Measurements from ENCODE around the gene FMNL3. TPM values are rescaled to one million over a fixed set of nuclear protein-coding genes. Genes with fewer than 3 reads are reported as not detected.

The FMNL3 gene
- total RNA-seq, 1 experiment from 2014 or later: 5.6 TPM

DNA sequence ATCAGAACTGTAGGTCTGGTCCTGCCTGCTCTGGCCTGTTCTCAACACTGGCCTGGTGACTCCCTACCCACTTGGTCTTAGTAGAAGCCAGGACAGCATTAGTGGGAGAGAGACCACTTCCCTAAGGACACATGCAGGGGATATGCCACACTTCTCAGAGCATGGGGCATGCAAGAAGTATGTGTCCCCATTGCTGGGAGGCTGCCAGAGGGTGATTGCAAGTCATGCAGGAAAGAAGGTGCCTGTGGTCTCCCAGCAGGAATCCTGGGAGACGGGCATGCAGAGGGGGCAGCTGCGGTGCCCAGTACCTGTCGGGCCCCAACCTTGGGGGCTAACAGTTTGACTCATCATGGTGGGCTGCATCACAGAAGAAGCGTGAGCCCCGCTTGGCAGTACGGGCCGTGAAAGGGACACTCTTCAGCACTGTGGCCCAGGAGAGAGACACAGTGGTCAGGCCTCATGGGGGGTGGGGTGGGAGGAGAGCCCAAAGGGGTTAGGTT lies 60.8 kb downstream of the FMNL3 start:
- Histone ChIP-seq H3K27me3 (ENCODE audit: insufficient read depth, low read depth) (no peaks in the 10 kb centered on the region), H3K27ac (no peak overlapping the region), H3F3A (ENCODE audit: insufficient read depth, low read depth) (peaks cover 21% of the 10 kb centered on the region; the same call in 1 of the 2 replicates), H3K36me3 (ENCODE audit: low read depth) (no peaks in the 10 kb centered on the region), H3K79me2 (ENCODE audit: low read depth) (no peaks in the 10 kb centered on the region), H2AFZ (no peak overlapping the region), H3K9me3 (ENCODE audit: insufficient read depth, low read depth) (no peaks in the 10 kb centered on the region), H3K9me2 (ENCODE audit: insufficient read depth) (no peaks in the 10 kb centered on the region), H3K4me2 (no peak overlapping the region), H4K20me1 (ENCODE audit: insufficient read depth) (no peaks in the 10 kb centered on the region), H3K4me3 (no peak overlapping the region), H3K4me1 (replicated peaks; ENCODE audit: insufficient read depth) (peaks cover 18% of the 10 kb centered on the region)
- BruUV-seq (replicated peaks): no TSS peak
- CTCF ChIA-PET: no interaction called here
- intact Hi-C loops (cut with micrococcal nuclease; ENCODE audit: unreplicated experiment): loop anchor here (10.0 kb wide), 1 partner anchor 408 kb away; the partner anchor contains the start of gene ASIC1
- DNase-seq: no peak
- TF ChIP-seq EZH2 (IDR thresholded peaks at IDR 0.05; ENCODE audit: low read depth): no peak
- TF ChIP-seq, protein P1, sequence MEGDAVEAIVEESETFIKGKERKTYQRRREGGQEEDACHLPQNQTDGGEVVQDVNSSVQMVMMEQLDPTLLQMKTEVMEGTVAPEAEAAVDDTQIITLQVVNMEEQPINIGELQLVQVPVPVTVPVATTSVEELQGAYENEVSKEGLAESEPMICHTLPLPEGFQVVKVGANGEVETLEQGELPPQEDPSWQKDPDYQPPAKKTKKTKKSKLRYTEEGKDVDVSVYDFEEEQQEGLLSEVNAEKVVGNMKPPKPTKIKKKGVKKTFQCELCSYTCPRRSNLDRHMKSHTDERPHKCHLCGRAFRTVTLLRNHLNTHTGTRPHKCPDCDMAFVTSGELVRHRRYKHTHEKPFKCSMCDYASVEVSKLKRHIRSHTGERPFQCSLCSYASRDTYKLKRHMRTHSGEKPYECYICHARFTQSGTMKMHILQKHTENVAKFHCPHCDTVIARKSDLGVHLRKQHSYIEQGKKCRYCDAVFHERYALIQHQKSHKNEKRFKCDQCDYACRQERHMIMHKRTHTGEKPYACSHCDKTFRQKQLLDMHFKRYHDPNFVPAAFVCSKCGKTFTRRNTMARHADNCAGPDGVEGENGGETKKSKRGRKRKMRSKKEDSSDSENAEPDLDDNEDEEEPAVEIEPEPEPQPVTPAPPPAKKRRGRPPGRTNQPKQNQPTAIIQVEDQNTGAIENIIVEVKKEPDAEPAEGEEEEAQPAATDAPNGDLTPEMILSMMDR (conservative IDR thresholded peaks at IDR 0.05): no peak
- POLR2A ChIA-PET (ENCODE audit: unreplicated experiment): no interaction called here

DNA sequence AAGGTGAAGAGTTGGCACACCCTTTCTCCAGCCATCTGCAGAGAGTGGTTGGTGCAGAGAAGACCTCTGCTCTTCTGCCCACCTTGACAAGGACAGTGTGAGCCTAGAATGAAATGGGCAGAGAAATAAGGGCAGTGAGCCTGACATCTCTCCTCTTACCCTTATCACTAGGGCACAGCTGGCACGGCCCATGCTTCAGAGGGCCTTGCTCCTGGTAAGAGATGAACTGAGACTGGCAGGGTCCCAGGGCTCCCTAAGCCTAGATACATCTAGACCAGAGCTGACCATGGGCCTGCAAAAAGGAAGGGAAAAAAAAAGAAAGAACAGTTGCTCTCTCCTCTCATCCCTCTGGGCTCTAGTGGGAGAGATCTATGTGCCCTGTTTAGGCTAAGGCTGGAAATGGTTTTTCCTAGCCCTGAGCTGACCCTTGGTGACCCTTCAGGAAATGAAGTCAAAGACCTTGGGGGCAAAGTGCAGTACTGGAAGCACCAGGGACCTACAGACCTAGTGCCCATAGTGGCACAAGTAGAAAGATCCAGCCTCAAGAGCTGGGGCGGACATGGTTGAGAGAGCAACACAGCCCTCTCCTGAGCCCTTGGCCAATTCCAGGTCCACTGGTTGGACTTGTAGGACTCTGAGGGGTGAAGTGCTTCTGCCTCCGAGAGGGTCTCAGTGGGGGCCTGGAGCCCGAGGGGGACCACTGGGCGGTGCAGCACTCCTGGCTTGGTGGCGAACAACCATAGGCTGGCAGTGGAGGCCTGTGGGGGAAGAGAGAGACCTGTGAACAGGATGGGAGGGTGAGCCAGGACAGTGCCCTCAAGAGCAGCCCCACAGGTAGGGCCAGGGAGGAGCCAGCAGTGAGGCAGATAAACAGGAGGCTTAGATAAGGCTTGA lies 61.8 kb downstream of the FMNL3 start:
- Histone ChIP-seq H3K4me2 (no peak overlapping the region), H3K36me3 (ENCODE audit: low read depth) (no peaks in the 10 kb centered on the region), H3K79me2 (ENCODE audit: low read depth) (no peaks in the 10 kb centered on the region), H3K4me3 (no peak overlapping the region), H4K20me1 (ENCODE audit: insufficient read depth) (no peaks in the 10 kb centered on the region), H3K27ac (no peak overlapping the region), H3F3A (ENCODE audit: insufficient read depth, low read depth) (peaks cover 21% of the 10 kb centered on the region; the same call in 1 of the 2 replicates), H3K9me3 (ENCODE audit: insufficient read depth, low read depth) (no peaks in the 10 kb centered on the region), H3K4me1 (replicated peaks; ENCODE audit: insufficient read depth) (peaks cover 19% of the 10 kb centered on the region), H3K27me3 (ENCODE audit: insufficient read depth, low read depth) (no peaks in the 10 kb centered on the region), H2AFZ (no peak overlapping the region), H3K9me2 (ENCODE audit: insufficient read depth) (no peaks in the 10 kb centered on the region)
- no peak for DNase-seq
- TF ChIP-seq EZH2 (IDR thresholded peaks at IDR 0.05; ENCODE audit: low read depth): no peak
- TF ChIP-seq, protein P1 (conservative IDR thresholded peaks at IDR 0.05): no peak
- intact Hi-C loops (cut with micrococcal nuclease; ENCODE audit: unreplicated experiment): loop anchor here (10.0 kb wide), 1 partner anchor 409 kb away; the partner anchor contains the start of gene ASIC1
- BruUV-seq (replicated peaks): no TSS peak
- CTCF ChIA-PET: interaction anchor here (0.5 to 2.0 kb wide), 4 partner anchors 18 to 61 kb away, joined by 5 to 20 read pairs (median 5); partner anchors contain the start of gene FMNL3
- POLR2A ChIA-PET (ENCODE audit: unreplicated experiment): no interaction called here

DNA sequence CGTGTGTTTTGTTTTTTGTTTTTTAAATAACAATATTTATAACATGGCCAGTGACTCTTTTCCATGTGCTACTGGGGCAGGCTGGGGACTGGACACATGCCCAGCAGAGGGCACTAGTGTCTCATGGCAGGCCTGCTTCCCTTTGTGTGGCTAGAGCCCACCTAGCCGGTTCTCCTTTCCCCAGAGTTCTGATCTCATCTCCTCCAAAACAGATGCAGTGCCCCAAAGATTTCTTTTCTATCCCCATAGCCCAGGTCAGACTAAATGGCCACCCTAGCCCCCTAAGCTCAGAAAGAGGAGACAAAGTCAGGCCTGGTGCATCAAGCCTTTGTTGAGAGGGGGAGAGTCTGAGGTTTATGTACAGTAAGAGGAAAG lies 62.6 kb downstream of the FMNL3 start:
- DNase-seq: peak; percentile 39 to 68
- no peaks in the 10 kb centered on the region for H3K9me3 ChIP-seq (ENCODE audit: insufficient read depth, low read depth)
- H3K27me3 ChIP-seq (ENCODE audit: insufficient read depth, low read depth): no peaks in the 10 kb centered on the region
- intact Hi-C loops (cut with micrococcal nuclease; ENCODE audit: unreplicated experiment): loop anchor here (1.0 to 10.0 kb wide), 4 partner anchors 63 to 410 kb away; partner anchors contain the start of genes ASIC1 and FMNL3
- TF ChIP-seq, protein P1 (conservative IDR thresholded peaks at IDR 0.05): peak; percentile 90
- TF ChIP-seq EZH2 (IDR thresholded peaks at IDR 0.05; ENCODE audit: low read depth): no peak
- H3K4me3 ChIP-seq: no peak overlapping the region
- H3K27ac ChIP-seq: no peak overlapping the region
- POLR2A ChIA-PET (ENCODE audit: unreplicated experiment): no interaction called here
- BruUV-seq (replicated peaks): no TSS peak
- CTCF ChIA-PET: interaction anchor here (0.6 to 2.0 kb wide), 5 partner anchors 18 to 62 kb away, joined by 3 to 20 read pairs (median 5); partner anchors contain the start of gene FMNL3
- H2AFZ ChIP-seq: no peak overlapping the region
- no peaks in the 10 kb centered on the region for H3K9me2 ChIP-seq (ENCODE audit: insufficient read depth)
- no peaks in the 10 kb centered on the region for H3K36me3 ChIP-seq (ENCODE audit: low read depth)
- H3F3A ChIP-seq (ENCODE audit: insufficient read depth, low read depth): peaks cover 21% of the 10 kb centered on the region; the same call in 1 of the 2 replicates
- H3K4me1 ChIP-seq (replicated peaks; ENCODE audit: insufficient read depth): peaks cover 19% of the 10 kb centered on the region
- H3K79me2 ChIP-seq (ENCODE audit: low read depth): no peaks in the 10 kb centered on the region
- no peak overlapping the region for H3K4me2 ChIP-seq
- no peaks in the 10 kb centered on the region for H4K20me1 ChIP-seq (ENCODE audit: insufficient read depth)
